GM23338 (cell line): ENCODE data around the gene KLRK1. TPM values are rescaled to one million over a fixed set of nuclear protein-coding genes. Genes with fewer than 3 reads are reported as not detected.
A peak's percentile ranks its signal among the peaks of the same experiment; 100 is the strongest.

Experiments
- ATAC-seq: fragments of 200-7000 bp; cut with Tn5 transposase; 3 replicates; pipeline ENCODE4 v1.9.1; 2020
- DNase-seq: peaks from one replicate; pipeline ENCODE4 v3.0.0-alpha.2; 2015; ENCODE audit warnings: low spot score
- H2AFZ ChIP-seq: fragments of 200-600 bp; sonication (generic); 2 replicates; pipeline ENCODE4 v1.8.0; 2016; ENCODE audit warnings: antibody characterized with exemption, mild to moderate bottlenecking, moderate library complexity
- H3F3A ChIP-seq: fragments of 200-600 bp; sonication (generic); replicated peaks from 2 replicates; pipeline ENCODE4 v1.8.0; 2017; ENCODE audit warnings: antibody characterized with exemption, mixed run types, low read depth
- H3K27ac ChIP-seq: fragments of 200-600 bp; sonication (generic); 2 replicates; pipeline ENCODE4 v1.6.1; 2016; ENCODE audit warnings: low read depth
- H3K27me3 ChIP-seq: fragments of 200-600 bp; sonication (generic); 2 replicates; pipeline ENCODE4 v1.8.0; 2016; ENCODE audit warnings: mild to moderate bottlenecking, mixed run types, moderate library complexity; ENCODE audit not compliant: insufficient read depth
- H3K36me3 ChIP-seq: fragments of 200-600 bp; sonication (generic); 2 replicates; pipeline ENCODE4 v1.8.0; 2016; ENCODE audit warnings: mild to moderate bottlenecking; ENCODE audit not compliant: insufficient read depth
- H3K4me1 ChIP-seq: fragments of 200-600 bp; sonication (generic); 2 replicates; pipeline ENCODE4 v1.8.0; 2016; ENCODE audit warnings: mild to moderate bottlenecking, moderate library complexity; ENCODE audit not compliant: insufficient read depth
- H3K4me2 ChIP-seq: fragments of 200-600 bp; sonication (generic); 2 replicates; pipeline ENCODE4 v1.7.1; 2017; ENCODE audit warnings: mixed run types
- H3K4me3 ChIP-seq: fragments of 200-600 bp; sonication (generic); 2 replicates; pipeline ENCODE4 v1.6.1; 2016; ENCODE audit warnings: mixed run types
- H3K79me2 ChIP-seq: fragments of 200-600 bp; sonication (generic); replicated peaks from 2 replicates; pipeline ENCODE4 v1.8.0; 2017; ENCODE audit warnings: mild to moderate bottlenecking; ENCODE audit not compliant: insufficient read depth
- H3K9me2 ChIP-seq: fragments of 200-600 bp; sonication (generic); 2 replicates; pipeline ENCODE4 v1.8.0; 2017; ENCODE audit not compliant: insufficient read depth
- H4K20me1 ChIP-seq: fragments of 200-600 bp; sonication (generic); replicated peaks from 2 replicates; pipeline ENCODE4 v1.8.0; 2017; ENCODE audit warnings: mild to moderate bottlenecking; ENCODE audit not compliant: insufficient read depth
- H3K27ac Mint-ChIP-seq: 2 replicates; pipeline ENCODE4 v1.8.0; 2020; ENCODE audit warnings: inconsistent platforms, mild to moderate bottlenecking, moderate library complexity, mixed read lengths
- H3K27me3 Mint-ChIP-seq: 3 replicates; pipeline ENCODE4 v1.8.0; 2022; ENCODE audit warnings: low read depth, mild to moderate bottlenecking, moderate library complexity, mixed read lengths, inconsistent platforms; ENCODE audit not compliant: insufficient read depth, poor library complexity
- H3K36me3 Mint-ChIP-seq: 3 replicates; pipeline ENCODE4 v1.8.0; 2021; ENCODE audit warnings: low read depth, mild to moderate bottlenecking, inconsistent platforms, moderate library complexity, mixed read lengths
- H3K4me1 Mint-ChIP-seq: 3 replicates; pipeline ENCODE4 v1.8.0; 2020; ENCODE audit warnings: mild to moderate bottlenecking, inconsistent platforms, mixed read lengths
- H3K4me3 Mint-ChIP-seq: 3 replicates; pipeline ENCODE4 v1.8.0; 2021; ENCODE audit warnings: moderate library complexity, mild to moderate bottlenecking, inconsistent platforms, mixed read lengths
- H3K9me3 Mint-ChIP-seq: 3 replicates; pipeline ENCODE4 v1.8.0; 2020; ENCODE audit warnings: moderate library complexity, mild to moderate bottlenecking, inconsistent platforms, mixed read lengths
- CREB1 ChIP-seq: fragments of 250-450 bp; sonication (Bioruptor Pico); IDR thresholded peaks from 2 replicates; pipeline ENCODE4 v1.5.0; 2020; ENCODE audit warnings: low read depth, mild to moderate bottlenecking, moderate library complexity
- CTCF ChIP-seq, 2 experiments: fragments of 200-600 bp in 1 of 2; sonication (generic) in 1 of 2; conservative IDR thresholded peaks; 2 replicates each; pipeline versions ENCODE4 v1.5.1 to v1.6.1; 2016 to 2017; ENCODE audit warnings: antibody characterized with exemption in 2 of 2, low read depth in 2 of 2, mild to moderate bottlenecking in 2 of 2, moderate library complexity in 1 of 2
- EZH2 ChIP-seq: fragments of 200-600 bp; sonication (generic); IDR thresholded peaks from one replicate; pipeline ENCODE4 v1.8.0; 2017; ENCODE audit warnings: antibody characterized with exemption, mild to moderate bottlenecking, low read depth; ENCODE audit not compliant: unreplicated experiment
- EZH2phosphoT487 ChIP-seq: fragments of 200-600 bp; sonication (generic); IDR thresholded peaks from one replicate; pipeline ENCODE4 v1.8.1; 2018; ENCODE audit warnings: antibody characterized with exemption; ENCODE audit not compliant: unreplicated experiment
- JUNB ChIP-seq: IDR thresholded peaks from one replicate; pipeline ENCODE4 v1.6.1; 2016; ENCODE audit warnings: antibody characterized with exemption; ENCODE audit not compliant: unreplicated experiment
- NANOG ChIP-seq: IDR thresholded peaks from 2 replicates; pipeline ENCODE4 v1.6.1; 2016; ENCODE audit warnings: antibody characterized with exemption, borderline replicate concordance
- POLR2AphosphoS5 ChIP-seq: IDR thresholded peaks from 2 replicates; pipeline ENCODE4 v1.6.1; 2016; ENCODE audit warnings: antibody characterized with exemption, low read depth
- STAT1 ChIP-seq: IDR thresholded peaks from one replicate; pipeline ENCODE4 v1.6.1; 2016; ENCODE audit warnings: antibody characterized with exemption; ENCODE audit not compliant: unreplicated experiment
- ZNF114 ChIP-seq: fragments of 250-450 bp; sonication (Bioruptor Pico); IDR thresholded peaks from 2 replicates; pipeline ENCODE4 v1.5.0; 2020; ENCODE audit warnings: mild to moderate bottlenecking, moderate library complexity
- ZNF331 ChIP-seq: fragments of 250-450 bp; sonication (Bioruptor Pico); IDR thresholded peaks from 2 replicates; pipeline ENCODE4 v1.5.0; 2020; ENCODE audit warnings: low read depth, mild to moderate bottlenecking, moderate library complexity
- ZNF462 ChIP-seq: fragments of 250-450 bp; sonication (Bioruptor Pico); IDR thresholded peaks from 2 replicates; pipeline ENCODE4 v1.5.0; 2020; ENCODE audit warnings: mild to moderate bottlenecking, moderate library complexity
- polyA plus RNA-seq: library from polyadenylated mRNA; unstranded; fragments of >200 nt; fragmentation: Nextera tagmentation; extraction: Ambion mirVana; gene quantifications from 2 replicates; pipeline ENCODE4 v1.2.1, GENCODE V29; 2016
- total RNA-seq: library from RNA; depleted of rRNA; stranded (reverse); fragments of >200 nt; shearing (Covaris generic); gene quantifications from 2 replicates; pipeline ENCODE4 v1.2.3, GENCODE V29; 2014
- TF ChIP-seq, protein P1 (sequence below): IDR thresholded peaks from 2 replicates; pipeline ENCODE4 v1.6.1; 2016; ENCODE audit warnings: antibody characterized with exemption
- TF ChIP-seq, protein P2 (sequence below): IDR thresholded peaks from one replicate; pipeline ENCODE4 v1.6.1; 2018; ENCODE audit warnings: antibody characterized with exemption; ENCODE audit not compliant: unreplicated experiment

KLRK1 gene
- total and polyA plus RNA-seq, 2 experiments from 2014 or later, result not detected

DNA sequence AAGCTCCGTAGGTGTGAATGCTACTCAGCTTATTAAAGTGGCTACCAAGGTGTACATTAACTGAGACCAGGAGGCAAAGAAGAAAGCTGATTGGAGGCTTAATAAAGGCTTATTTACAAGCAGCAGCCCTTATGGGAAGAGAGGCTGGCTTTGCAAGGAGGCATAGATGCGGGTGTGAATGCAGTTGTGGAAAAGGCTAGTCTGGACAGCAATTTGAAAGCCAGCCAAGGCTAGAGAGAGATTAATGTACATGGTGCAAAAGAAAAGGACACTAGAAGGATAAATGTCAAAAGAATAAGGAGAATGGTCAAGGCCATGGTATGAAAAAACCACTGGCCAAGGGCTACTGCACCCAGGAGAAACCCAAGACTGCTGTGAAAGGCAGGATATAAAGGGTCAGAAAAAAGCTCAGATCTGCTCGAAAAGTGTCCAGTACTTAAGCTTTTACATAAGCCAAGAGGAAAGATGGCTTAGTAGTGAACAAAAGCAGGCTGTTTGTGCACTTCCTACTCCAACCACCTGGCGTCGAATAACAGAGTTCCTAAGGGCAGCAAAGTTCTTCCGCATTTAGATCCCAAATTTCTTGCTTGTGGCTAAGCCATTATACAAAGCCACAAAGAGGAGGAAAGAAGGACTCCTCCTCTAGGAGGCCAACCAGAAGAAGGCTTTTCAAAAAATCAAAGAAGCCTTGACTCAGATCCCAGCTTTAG lies 24.0 kb downstream of the KLRK1 start:
- DNase-seq, result no peak
- Histone ChIP-seq H3K4me3 (peak overlapping the region; percentile 58), H3F3A (no peaks in the 10 kb centered on the region), H3K36me3 (no peaks in the 10 kb centered on the region), H3K4me2 (peak overlapping the region; percentile 86), H3K79me2 (no peaks in the 10 kb centered on the region), H4K20me1 (no peaks in the 10 kb centered on the region), H3K9me2 (no peaks in the 10 kb centered on the region), H3K27me3 (no peaks in the 10 kb centered on the region), H3K27ac (peak overlapping the region; percentile 61; the same call in 1 of the 2 replicates), H3K4me1 (peaks cover 47% of the 10 kb centered on the region), H2AFZ (peak overlapping the region; percentile 94)
- H3K36me3 Mint-ChIP-seq, result peaks cover 9% of the 10 kb centered on the region
- ATAC-seq, result no peak
- TF ChIP-seq CREB1 (CRISPR knock-in tag), result no peak
- TF ChIP-seq CTCF (conservative IDR thresholded peaks at IDR 0.05; ENCODE audit: low read depth in 2 of 2), result no peak
- TF ChIP-seq, protein P1, sequence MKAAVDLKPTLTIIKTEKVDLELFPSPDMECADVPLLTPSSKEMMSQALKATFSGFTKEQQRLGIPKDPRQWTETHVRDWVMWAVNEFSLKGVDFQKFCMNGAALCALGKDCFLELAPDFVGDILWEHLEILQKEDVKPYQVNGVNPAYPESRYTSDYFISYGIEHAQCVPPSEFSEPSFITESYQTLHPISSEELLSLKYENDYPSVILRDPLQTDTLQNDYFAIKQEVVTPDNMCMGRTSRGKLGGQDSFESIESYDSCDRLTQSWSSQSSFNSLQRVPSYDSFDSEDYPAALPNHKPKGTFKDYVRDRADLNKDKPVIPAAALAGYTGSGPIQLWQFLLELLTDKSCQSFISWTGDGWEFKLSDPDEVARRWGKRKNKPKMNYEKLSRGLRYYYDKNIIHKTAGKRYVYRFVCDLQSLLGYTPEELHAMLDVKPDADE, result no peak
- no peak for TF ChIP-seq ZNF331 (CRISPR knock-in tag)
- TF ChIP-seq ZNF114 (CRISPR knock-in tag), result no peak
- TF ChIP-seq, protein P2, sequence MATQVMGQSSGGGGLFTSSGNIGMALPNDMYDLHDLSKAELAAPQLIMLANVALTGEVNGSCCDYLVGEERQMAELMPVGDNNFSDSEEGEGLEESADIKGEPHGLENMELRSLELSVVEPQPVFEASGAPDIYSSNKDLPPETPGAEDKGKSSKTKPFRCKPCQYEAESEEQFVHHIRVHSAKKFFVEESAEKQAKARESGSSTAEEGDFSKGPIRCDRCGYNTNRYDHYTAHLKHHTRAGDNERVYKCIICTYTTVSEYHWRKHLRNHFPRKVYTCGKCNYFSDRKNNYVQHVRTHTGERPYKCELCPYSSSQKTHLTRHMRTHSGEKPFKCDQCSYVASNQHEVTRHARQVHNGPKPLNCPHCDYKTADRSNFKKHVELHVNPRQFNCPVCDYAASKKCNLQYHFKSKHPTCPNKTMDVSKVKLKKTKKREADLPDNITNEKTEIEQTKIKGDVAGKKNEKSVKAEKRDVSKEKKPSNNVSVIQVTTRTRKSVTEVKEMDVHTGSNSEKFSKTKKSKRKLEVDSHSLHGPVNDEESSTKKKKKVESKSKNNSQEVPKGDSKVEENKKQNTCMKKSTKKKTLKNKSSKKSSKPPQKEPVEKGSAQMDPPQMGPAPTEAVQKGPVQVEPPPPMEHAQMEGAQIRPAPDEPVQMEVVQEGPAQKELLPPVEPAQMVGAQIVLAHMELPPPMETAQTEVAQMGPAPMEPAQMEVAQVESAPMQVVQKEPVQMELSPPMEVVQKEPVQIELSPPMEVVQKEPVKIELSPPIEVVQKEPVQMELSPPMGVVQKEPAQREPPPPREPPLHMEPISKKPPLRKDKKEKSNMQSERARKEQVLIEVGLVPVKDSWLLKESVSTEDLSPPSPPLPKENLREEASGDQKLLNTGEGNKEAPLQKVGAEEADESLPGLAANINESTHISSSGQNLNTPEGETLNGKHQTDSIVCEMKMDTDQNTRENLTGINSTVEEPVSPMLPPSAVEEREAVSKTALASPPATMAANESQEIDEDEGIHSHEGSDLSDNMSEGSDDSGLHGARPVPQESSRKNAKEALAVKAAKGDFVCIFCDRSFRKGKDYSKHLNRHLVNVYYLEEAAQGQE, result no peak
- no peak for TF ChIP-seq EZH2phosphoT487
- TF ChIP-seq EZH2, result no peak
- TF ChIP-seq JUNB, result no peak
- no peak for TF ChIP-seq POLR2AphosphoS5
- TF ChIP-seq NANOG, result no peak
- no peak for TF ChIP-seq ZNF462 (CRISPR knock-in tag)
- TF ChIP-seq STAT1, result no peak
- peaks cover 17% of the 10 kb centered on the region for H3K9me3 Mint-ChIP-seq
- H3K27ac Mint-ChIP-seq, result no peak overlapping the region
- H3K27me3 Mint-ChIP-seq, result peaks cover 3% of the 10 kb centered on the region
- H3K4me1 Mint-ChIP-seq, result peaks cover 30% of the 10 kb centered on the region
- H3K4me3 Mint-ChIP-seq, result no peak overlapping the region
